ENCODE results near the gene ATP5PD. TPM values are rescaled to one million over a fixed set of nuclear protein-coding genes. Genes with fewer than 3 reads are reported as not detected.

Gene ATP5PD
- total RNA-seq, 1 donor from 2014 or later, result 239 TPM

- H3K9me3 ChIP-seq (ENCODE audit: insufficient read depth, low read depth, low read length), result no peaks in the 10 kb centered on the region
- no peaks in the 10 kb centered on the region for H3K27me3 Mint-ChIP-seq (ENCODE audit: low read depth, unreplicated experiment)
- peaks cover 21% of the 10 kb centered on the region for H3K36me3 Mint-ChIP-seq (ENCODE audit: low read depth, unreplicated experiment)
- H3K4me2 ChIP-seq (ENCODE audit: low read length), result no peak overlapping the region
- no peak overlapping the region for H3K27ac Mint-ChIP-seq (ENCODE audit: unreplicated experiment)
- FAIRE-seq, result peak; percentile 80
- no peak overlapping the region for H3K4me3 ChIP-seq (ENCODE audit: insufficient read depth, low read depth, low read length)
- TF ChIP-seq EZH2 (IDR thresholded peaks at IDR 0.05; ENCODE audit: insufficient read depth, low read length) (no peak), CTCF (IDR thresholded peaks at IDR 0.05; ENCODE audit: insufficient read depth, low read depth, low read length) (peak; percentile 41)
- no peaks in the 10 kb centered on the region for H3K4me1 Mint-ChIP-seq (ENCODE audit: low read depth, unreplicated experiment)
- no peaks in the 10 kb centered on the region for H3K27me3 ChIP-seq (ENCODE audit: insufficient read depth, low read length)
- no peak for DNase-seq (ENCODE audit: low read depth)
- H3K9ac ChIP-seq (ENCODE audit: low read length), result no peak overlapping the region
- H3K79me2 ChIP-seq (ENCODE audit: insufficient read depth, low read length), result no peaks in the 10 kb centered on the region
- H3K4me3 Mint-ChIP-seq (ENCODE audit: unreplicated experiment), result no peak overlapping the region
- H2AFZ ChIP-seq (ENCODE audit: low read depth, low read length), result no peak overlapping the region
- H3K9me3 Mint-ChIP-seq (ENCODE audit: unreplicated experiment), result no peaks in the 10 kb centered on the region
- H4K20me1 ChIP-seq (ENCODE audit: insufficient read depth, low read length), result peaks cover 8% of the 10 kb centered on the region
- H3K36me3 ChIP-seq (ENCODE audit: insufficient read depth, low read length), result peaks cover 28% of the 10 kb centered on the region
- no peak overlapping the region for H3K27ac ChIP-seq (ENCODE audit: low read depth, low read length)
- H3K4me1 ChIP-seq (ENCODE audit: insufficient read depth, low read length), result no peaks in the 10 kb centered on the region
These were observed 12.9 kb upstream of the ATP5PD start for GRCh38 chr17:75059369-75060345.

- no peak overlapping the region for H2AFZ ChIP-seq (ENCODE audit: low read depth, low read length)
- peaks cover 20% of the 10 kb centered on the region for H4K20me1 ChIP-seq (ENCODE audit: insufficient read depth, low read length)
- no peaks in the 10 kb centered on the region for H3K9me3 ChIP-seq (ENCODE audit: insufficient read depth, low read depth, low read length)
- H3K4me3 ChIP-seq (ENCODE audit: insufficient read depth, low read depth, low read length), result no peak overlapping the region
- Mint-ChIP-seq H3K4me3 (ENCODE audit: unreplicated experiment) (peak overlapping the region; percentile 47), H3K9me3 (ENCODE audit: unreplicated experiment) (no peaks in the 10 kb centered on the region), H3K36me3 (ENCODE audit: low read depth, unreplicated experiment) (peaks cover 9% of the 10 kb centered on the region), H3K4me1 (ENCODE audit: low read depth, unreplicated experiment) (peaks cover 4% of the 10 kb centered on the region), H3K27me3 (ENCODE audit: low read depth, unreplicated experiment) (no peaks in the 10 kb centered on the region), H3K27ac (ENCODE audit: unreplicated experiment) (no peak overlapping the region)
- FAIRE-seq (no peak), DNase-seq (ENCODE audit: low read depth) (no peak)
- TF ChIP-seq CTCF (IDR thresholded peaks at IDR 0.05; ENCODE audit: insufficient read depth, low read depth, low read length), result no peak
- TF ChIP-seq EZH2 (IDR thresholded peaks at IDR 0.05; ENCODE audit: insufficient read depth, low read length), result no peak
- peaks cover 13% of the 10 kb centered on the region for H3K4me1 ChIP-seq (ENCODE audit: insufficient read depth, low read length)
- H3K27me3 ChIP-seq (ENCODE audit: insufficient read depth, low read length), result no peaks in the 10 kb centered on the region
- H3K27ac ChIP-seq (ENCODE audit: low read depth, low read length), result no peak overlapping the region
- peaks cover 15% of the 10 kb centered on the region for H3K36me3 ChIP-seq (ENCODE audit: insufficient read depth, low read length)
- H3K79me2 ChIP-seq (ENCODE audit: insufficient read depth, low read length), result peaks cover 12% of the 10 kb centered on the region
- H3K9ac ChIP-seq (ENCODE audit: low read length), result no peak overlapping the region
- no peak overlapping the region for H3K4me2 ChIP-seq (ENCODE audit: low read length)
These were observed 5.2 kb upstream of the ATP5PD start for GRCh38 chr17:75051941-75052340.

- H3K9me3 Mint-ChIP-seq (ENCODE audit: unreplicated experiment), result no peaks in the 10 kb centered on the region
- H3K27ac Mint-ChIP-seq (ENCODE audit: unreplicated experiment), result no peak overlapping the region
These were observed 2.9 kb upstream of the ATP5PD start for GRCh38 chr17:75049706-75050105.

More at GRCh38 chr17:75049706-75050105, 2.9 kb upstream of the ATP5PD start:
- Histone ChIP-seq H3K4me3 (ENCODE audit: insufficient read depth, low read depth, low read length) (no peak overlapping the region), H3K27ac (ENCODE audit: low read depth, low read length) (no peak overlapping the region), H3K9ac (ENCODE audit: low read length) (no peak overlapping the region), H4K20me1 (ENCODE audit: insufficient read depth, low read length) (peaks cover 20% of the 10 kb centered on the region), H3K27me3 (ENCODE audit: insufficient read depth, low read length) (no peaks in the 10 kb centered on the region), H3K36me3 (ENCODE audit: insufficient read depth, low read length) (peaks cover 8% of the 10 kb centered on the region), H3K4me1 (ENCODE audit: insufficient read depth, low read length) (peaks cover 13% of the 10 kb centered on the region), H3K4me2 (ENCODE audit: low read length) (no peak overlapping the region), H3K9me3 (ENCODE audit: insufficient read depth, low read depth, low read length) (no peaks in the 10 kb centered on the region), H2AFZ (ENCODE audit: low read depth, low read length) (no peak overlapping the region), H3K79me2 (ENCODE audit: insufficient read depth, low read length) (peaks cover 24% of the 10 kb centered on the region)
- FAIRE-seq (no peak), DNase-seq (ENCODE audit: low read depth) (no peak)
- Mint-ChIP-seq H3K36me3 (ENCODE audit: low read depth, unreplicated experiment) (peaks cover 7% of the 10 kb centered on the region), H3K4me3 (ENCODE audit: unreplicated experiment) (no peak overlapping the region), H3K27me3 (ENCODE audit: low read depth, unreplicated experiment) (no peaks in the 10 kb centered on the region), H3K4me1 (ENCODE audit: low read depth, unreplicated experiment) (peaks cover 9% of the 10 kb centered on the region)
- TF ChIP-seq CTCF (IDR thresholded peaks at IDR 0.05; ENCODE audit: insufficient read depth, low read depth, low read length) (no peak), EZH2 (IDR thresholded peaks at IDR 0.05; ENCODE audit: insufficient read depth, low read length) (no peak)

Measured in astrocyte (in vitro differentiated cells and primary cell).